Fibroblast of pulmonary artery (primary cell): ENCODE results near the gene CHN1.

Experiments used
- DNase-seq: peaks from one replicate; pipeline ENCODE4 v3.0.0-alpha.2; 2010; ENCODE audit warnings: low read depth
- H3K4me3 ChIP-seq: replicated peaks from 2 replicates; pipeline ENCODE4 v1.5.1; 2011; ENCODE audit warnings: low read depth, mild to moderate bottlenecking, control low read depth, low read length, moderate library complexity
- TF ChIP-seq, protein P1 (sequence below): IDR thresholded peaks from 2 replicates; pipeline ENCODE4 v1.5.1; 2011; ENCODE audit warnings: mild to moderate bottlenecking, control low read depth, low read length, inconsistent platforms; ENCODE audit errors: missing control alignments

CHN1 gene, protein sequence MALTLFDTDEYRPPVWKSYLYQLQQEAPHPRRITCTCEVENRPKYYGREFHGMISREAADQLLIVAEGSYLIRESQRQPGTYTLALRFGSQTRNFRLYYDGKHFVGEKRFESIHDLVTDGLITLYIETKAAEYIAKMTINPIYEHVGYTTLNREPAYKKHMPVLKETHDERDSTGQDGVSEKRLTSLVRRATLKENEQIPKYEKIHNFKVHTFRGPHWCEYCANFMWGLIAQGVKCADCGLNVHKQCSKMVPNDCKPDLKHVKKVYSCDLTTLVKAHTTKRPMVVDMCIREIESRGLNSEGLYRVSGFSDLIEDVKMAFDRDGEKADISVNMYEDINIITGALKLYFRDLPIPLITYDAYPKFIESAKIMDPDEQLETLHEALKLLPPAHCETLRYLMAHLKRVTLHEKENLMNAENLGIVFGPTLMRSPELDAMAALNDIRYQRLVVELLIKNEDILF

DNA sequence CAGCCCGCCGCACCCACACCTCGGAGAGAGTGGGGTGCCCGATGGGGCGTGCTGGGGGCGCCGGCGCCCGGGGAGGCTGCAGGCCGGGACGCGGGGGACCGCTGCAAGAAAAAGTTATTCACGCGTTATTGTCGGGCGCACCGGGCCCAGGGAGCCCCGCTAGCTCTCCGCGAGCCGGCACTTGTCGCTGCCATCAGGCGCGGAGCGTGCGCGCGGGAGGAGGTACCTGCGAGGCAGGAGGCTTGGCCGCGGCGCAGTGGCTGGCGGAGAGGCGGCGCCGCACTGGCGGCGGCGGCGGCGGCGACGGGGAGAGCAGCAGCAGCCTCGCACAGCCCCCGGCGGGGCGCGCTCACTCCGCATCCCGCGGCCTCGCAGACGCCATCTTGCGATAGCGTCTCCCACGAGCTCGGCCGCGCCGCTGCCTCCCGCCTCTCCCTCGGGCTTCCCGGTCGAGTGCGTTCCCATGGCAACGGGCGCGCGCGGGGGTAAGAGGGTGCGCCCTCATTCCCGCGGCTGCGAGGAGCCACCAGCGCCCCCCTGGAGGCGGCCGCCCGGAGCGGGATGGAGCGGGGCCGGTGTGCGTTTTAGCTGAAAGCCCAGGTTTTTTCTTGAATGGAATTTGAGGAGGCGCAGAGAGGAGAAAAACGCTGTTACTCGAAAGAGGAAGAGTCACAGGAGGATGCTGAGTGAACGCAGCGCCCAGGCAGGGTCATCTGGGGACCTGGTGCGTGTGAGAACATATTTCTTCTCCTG lies at the start of gene CHN1:
Gene CHN1, minus strand, starts transcription at position 402 of the 753 bp plus-strand sequence. CDS start 469 bp downstream, outside the sequence.
- TF ChIP-seq, protein P1, sequence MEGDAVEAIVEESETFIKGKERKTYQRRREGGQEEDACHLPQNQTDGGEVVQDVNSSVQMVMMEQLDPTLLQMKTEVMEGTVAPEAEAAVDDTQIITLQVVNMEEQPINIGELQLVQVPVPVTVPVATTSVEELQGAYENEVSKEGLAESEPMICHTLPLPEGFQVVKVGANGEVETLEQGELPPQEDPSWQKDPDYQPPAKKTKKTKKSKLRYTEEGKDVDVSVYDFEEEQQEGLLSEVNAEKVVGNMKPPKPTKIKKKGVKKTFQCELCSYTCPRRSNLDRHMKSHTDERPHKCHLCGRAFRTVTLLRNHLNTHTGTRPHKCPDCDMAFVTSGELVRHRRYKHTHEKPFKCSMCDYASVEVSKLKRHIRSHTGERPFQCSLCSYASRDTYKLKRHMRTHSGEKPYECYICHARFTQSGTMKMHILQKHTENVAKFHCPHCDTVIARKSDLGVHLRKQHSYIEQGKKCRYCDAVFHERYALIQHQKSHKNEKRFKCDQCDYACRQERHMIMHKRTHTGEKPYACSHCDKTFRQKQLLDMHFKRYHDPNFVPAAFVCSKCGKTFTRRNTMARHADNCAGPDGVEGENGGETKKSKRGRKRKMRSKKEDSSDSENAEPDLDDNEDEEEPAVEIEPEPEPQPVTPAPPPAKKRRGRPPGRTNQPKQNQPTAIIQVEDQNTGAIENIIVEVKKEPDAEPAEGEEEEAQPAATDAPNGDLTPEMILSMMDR, result no peak
- peak within 1 kb of the TSS; percentile 59 for H3K4me3 ChIP-seq

DNA sequence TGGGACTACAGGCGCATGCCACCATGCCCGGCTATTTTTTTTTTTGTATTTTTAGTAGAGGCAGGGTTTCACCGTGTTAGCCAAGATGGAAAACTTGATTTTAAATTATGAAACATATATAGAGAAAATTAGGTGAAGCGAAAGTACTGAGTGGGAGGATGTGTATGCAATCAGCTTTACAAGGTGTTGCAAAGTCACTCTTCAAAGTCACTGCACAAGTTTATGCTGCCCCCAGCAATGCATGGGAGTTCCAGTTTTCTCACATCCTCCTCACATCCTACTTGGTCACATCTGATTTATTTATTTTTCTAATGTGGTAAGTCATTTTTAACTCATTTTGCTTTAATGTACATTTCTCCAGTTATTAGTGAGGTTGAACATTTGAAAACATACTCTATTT lies 49.2 kb upstream of the CHN1 start:
- H3K4me3 ChIP-seq, result no peak overlapping the region
- TF ChIP-seq, protein P1, result no peak
- no peak for DNase-seq

More for the DNA sequence above, at the start of gene CHN1:
- peak; percentile 59 for DNase-seq

DNA sequence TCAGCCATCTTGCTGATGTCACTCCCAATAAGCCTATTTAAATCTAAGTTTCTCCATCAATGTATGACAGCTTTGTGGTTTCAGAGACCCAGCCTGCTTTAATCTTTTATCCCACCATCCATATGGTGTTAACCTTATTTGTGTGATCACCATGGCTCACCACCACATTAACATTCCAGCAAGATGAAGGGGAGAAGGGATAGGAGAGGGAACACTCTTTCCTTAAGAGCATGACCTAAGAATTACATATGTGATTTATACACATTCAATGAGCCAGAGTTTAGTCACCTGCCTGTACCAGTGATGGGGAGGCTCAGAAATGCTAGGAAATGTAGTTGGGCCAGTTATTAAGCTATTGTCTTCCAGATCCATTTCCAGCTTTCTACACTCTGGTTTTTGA lies 44.5 kb upstream of the CHN1 start:
- no peak overlapping the region for H3K4me3 ChIP-seq
- DNase-seq, result no peak
- TF ChIP-seq, protein P1, result no peak

DNA sequence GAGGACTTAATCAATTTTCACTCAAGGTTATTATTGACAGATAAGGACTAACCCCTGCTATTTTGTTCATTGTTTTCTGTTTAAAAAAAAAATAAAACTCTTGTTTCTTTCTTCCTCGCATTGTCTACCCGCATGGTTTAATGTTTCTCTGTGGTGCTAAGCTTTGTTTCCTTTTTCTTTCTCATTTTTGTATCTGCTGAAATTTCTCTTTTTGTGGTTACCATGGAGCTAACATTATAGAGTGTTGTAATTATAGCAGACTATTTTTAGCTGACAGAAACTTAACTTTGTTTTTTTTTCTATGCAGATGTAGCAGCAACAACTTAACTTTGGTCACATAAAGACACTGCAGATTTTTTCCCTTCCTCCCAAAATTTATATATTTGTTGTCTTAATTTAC lies 43.1 kb upstream of the CHN1 start:
- no peak for DNase-seq

DNA sequence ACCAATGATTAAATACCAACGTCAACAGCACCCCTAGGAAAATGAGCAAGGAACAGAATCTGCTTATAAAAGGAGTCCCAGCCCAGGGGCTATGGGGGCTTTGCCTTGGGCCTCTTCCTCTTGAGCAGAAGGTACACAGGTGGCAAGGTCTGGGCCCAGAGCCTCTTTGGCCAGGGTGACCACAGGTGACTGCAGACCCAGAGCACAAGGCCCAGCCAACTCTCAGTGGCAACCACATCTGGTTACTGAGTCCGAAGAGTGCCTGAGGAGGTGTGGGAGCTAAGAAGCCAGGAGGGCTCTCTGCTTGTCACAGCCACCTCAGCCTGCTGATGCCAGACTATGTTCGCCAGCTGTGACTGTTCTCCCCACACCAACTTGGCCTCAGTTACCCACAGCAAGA lies 34.3 kb upstream of the CHN1 start:
- TF ChIP-seq, protein P1, result no peak
- H3K4me3 ChIP-seq, result no peak overlapping the region
- DNase-seq, result no peak

More for the DNA sequence above, 43.1 kb upstream of the CHN1 start:
- H3K4me3 ChIP-seq, result no peak overlapping the region
- TF ChIP-seq, protein P1, result no peak

DNA sequence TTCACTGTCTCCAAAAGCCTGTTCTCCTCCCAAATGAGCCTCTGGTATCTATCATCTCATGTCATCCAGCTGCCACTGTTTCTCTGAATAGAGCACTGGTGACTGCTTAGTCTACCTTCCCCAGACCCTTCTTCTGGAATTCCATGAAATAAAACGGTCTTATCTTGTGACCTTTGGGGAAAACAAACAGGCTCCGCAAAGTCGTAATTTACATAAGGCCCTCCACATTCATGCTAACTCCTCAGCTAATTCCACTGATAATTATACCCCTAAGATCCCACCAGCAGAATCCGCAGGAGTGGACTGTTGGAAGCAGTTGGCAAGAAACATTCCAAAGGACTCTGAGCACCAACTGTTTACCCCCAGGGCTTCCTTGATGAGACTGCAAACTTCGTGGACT lies 33.9 kb upstream of the CHN1 start:
- TF ChIP-seq, protein P1, result no peak
- H3K4me3 ChIP-seq, result no peak overlapping the region
- no peak for DNase-seq
